DND-41 (cell line): ENCODE data around the gene KCNIP4.

ENCODE experiments used
- ATAC-seq: fragments of 200-7000 bp; cut with Tn5 transposase; 3 replicates; pipeline ENCODE4 v1.9.1; 2021; ENCODE audit warnings: low read depth; ENCODE audit not compliant: insufficient read depth
- DNase-seq: peaks from one replicate; pipeline ENCODE4 v3.0.0-alpha.2; 2020
- H2AFZ ChIP-seq: 2 replicates; pipeline ENCODE4 v1.6.0; 2012; ENCODE audit warnings: low read depth, low read length
- H3K27ac ChIP-seq: 2 replicates; pipeline ENCODE4 v1.5.1; 2012; ENCODE audit warnings: low read length, inconsistent platforms
- H3K27me3 ChIP-seq: fragments of 200-600 bp; sonication (generic); 2 replicates; pipeline ENCODE4 v1.6.0; 2012; ENCODE audit warnings: low read length, mild to moderate bottlenecking, inconsistent platforms; ENCODE audit not compliant: insufficient read depth, poor library complexity
- H3K36me3 ChIP-seq: 2 replicates; pipeline ENCODE4 v1.5.1; 2012; ENCODE audit warnings: low read length, inconsistent platforms; ENCODE audit not compliant: insufficient read depth
- H3K4me1 ChIP-seq: 2 replicates; pipeline ENCODE4 v1.5.1; 2012; ENCODE audit warnings: mild to moderate bottlenecking, low read length; ENCODE audit not compliant: insufficient read depth
- H3K4me2 ChIP-seq: 2 replicates; pipeline ENCODE4 v1.6.0; 2012; ENCODE audit warnings: mild to moderate bottlenecking, moderate library complexity, low read length, inconsistent platforms; ENCODE audit not compliant: insufficient read depth
- H3K4me3 ChIP-seq, 2 experiments: fragments of 200-600 bp in 1 of 2; shearing (Covaris generic) in 1 of 2; 2 replicates each; pipeline ENCODE4 v1.5.1; 2012 to 2016; ENCODE audit warnings: inconsistent platforms in 2 of 2, low read length in 2 of 2, mild to moderate bottlenecking in 2 of 2, low read depth in 1 of 2, moderate library complexity in 1 of 2
- H3K79me2 ChIP-seq: 2 replicates; pipeline ENCODE4 v1.6.0; 2012; ENCODE audit warnings: low read length, inconsistent platforms; ENCODE audit not compliant: insufficient read depth
- H3K9ac ChIP-seq: 2 replicates; pipeline ENCODE4 v1.6.0; 2012; ENCODE audit warnings: low read depth, mild to moderate bottlenecking, inconsistent platforms, low read length, moderate library complexity
- H3K9me3 ChIP-seq: 2 replicates; pipeline ENCODE4 v1.5.1; 2012; ENCODE audit warnings: low read length, moderate library complexity, mild to moderate bottlenecking, inconsistent platforms; ENCODE audit not compliant: insufficient read depth, severe bottlenecking
- H4K20me1 ChIP-seq: 2 replicates; pipeline ENCODE4 v1.6.0; 2012; ENCODE audit warnings: low read length; ENCODE audit not compliant: insufficient read depth
- CTCF ChIP-seq: IDR thresholded peaks from 2 replicates; pipeline ENCODE4 v1.5.1; 2012; ENCODE audit warnings: borderline replicate concordance, low read length, moderate library complexity, mild to moderate bottlenecking; ENCODE audit not compliant: poor library complexity, severe bottlenecking; ENCODE audit errors: extremely low read depth
- EZH2 ChIP-seq: IDR thresholded peaks from 3 replicates; pipeline ENCODE4 v1.6.1; 2012; ENCODE audit warnings: borderline replicate concordance, low read depth, mild to moderate bottlenecking, moderate library complexity, low read length, inconsistent platforms; ENCODE audit not compliant: severe bottlenecking

Gene KCNIP4

DNA sequence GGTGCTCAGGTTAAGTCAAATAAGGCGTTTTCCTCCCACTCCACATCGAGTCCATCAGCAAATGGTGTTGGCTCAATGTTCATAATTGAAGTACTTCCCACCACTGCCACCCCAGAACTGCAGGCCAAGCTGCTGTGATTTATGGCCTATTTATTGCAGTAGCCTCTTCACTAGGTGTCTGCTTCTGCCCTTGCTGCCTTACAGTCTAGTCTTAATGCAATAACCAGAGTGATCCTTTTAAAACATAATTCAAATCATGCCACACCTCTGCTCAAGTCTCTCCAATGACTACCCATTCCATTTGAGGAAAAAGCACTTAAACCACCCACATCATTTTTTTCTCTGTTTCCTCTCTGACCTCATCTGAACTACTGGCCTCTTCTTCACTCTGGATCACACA lies 220.3 kb downstream of the KCNIP4 start:
- no peaks in the 10 kb centered on the region for H3K36me3 ChIP-seq
- no peak overlapping the region for H3K4me2 ChIP-seq
- DNase-seq: no peak
- H3K4me1 ChIP-seq: no peaks in the 10 kb centered on the region
- no peaks in the 10 kb centered on the region for H3K79me2 ChIP-seq
- no peaks in the 10 kb centered on the region for H4K20me1 ChIP-seq
- no peak overlapping the region for H3K27ac ChIP-seq
- no peak overlapping the region for H3K9ac ChIP-seq
- H3K4me3 ChIP-seq: no peak overlapping the region
- no peak for TF ChIP-seq EZH2
- no peak for TF ChIP-seq CTCF
- ATAC-seq: no peak
- H3K9me3 ChIP-seq: no peaks in the 10 kb centered on the region
- no peaks in the 10 kb centered on the region for H3K27me3 ChIP-seq
- H2AFZ ChIP-seq: no peak overlapping the region

DNA sequence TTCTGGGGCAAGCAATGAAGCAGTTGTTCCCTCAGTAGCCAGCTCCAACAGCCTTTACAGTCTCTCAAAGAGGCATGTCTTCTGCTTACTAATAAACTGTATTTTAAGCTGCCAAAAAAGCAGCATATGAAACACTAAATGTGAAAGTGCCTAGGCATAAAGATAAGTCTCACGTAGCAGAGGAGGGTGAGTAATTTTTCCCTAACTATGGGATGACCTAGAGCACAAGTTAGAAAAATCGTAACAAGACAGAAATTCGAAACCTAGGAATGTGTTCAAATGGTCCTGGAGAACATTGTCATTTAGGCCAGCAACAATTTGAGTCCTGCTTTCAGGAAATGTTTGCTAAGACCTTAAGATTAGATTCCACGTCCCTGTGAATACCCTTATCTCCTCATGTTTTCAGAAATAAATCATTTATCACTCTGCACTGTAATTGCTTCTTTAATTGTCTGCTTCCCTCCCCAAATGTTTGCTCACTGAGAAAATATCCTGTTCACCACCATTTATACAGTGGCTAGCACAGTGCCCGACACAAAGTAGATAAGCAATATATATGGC lies 222.2 kb downstream of the KCNIP4 start:
- Histone ChIP-seq H3K4me3 (no peak overlapping the region), H3K9me3 (no peaks in the 10 kb centered on the region), H3K4me2 (no peak overlapping the region), H3K27me3 (no peaks in the 10 kb centered on the region), H4K20me1 (no peaks in the 10 kb centered on the region), H3K9ac (no peak overlapping the region), H2AFZ (no peak overlapping the region), H3K4me1 (no peaks in the 10 kb centered on the region), H3K79me2 (no peaks in the 10 kb centered on the region), H3K27ac (no peak overlapping the region), H3K36me3 (no peaks in the 10 kb centered on the region)
- no peak for TF ChIP-seq EZH2
- TF ChIP-seq CTCF: no peak
- DNase-seq: no peak
- ATAC-seq: no peak

GRCh38 chr4:21722157-21722839 lies 226.3 kb downstream of the KCNIP4 start:
- Histone ChIP-seq H3K4me2 (no peak overlapping the region), H3K27me3 (no peaks in the 10 kb centered on the region), H4K20me1 (no peaks in the 10 kb centered on the region), H3K36me3 (no peaks in the 10 kb centered on the region), H3K9ac (no peak overlapping the region), H3K9me3 (no peaks in the 10 kb centered on the region), H3K4me1 (no peaks in the 10 kb centered on the region), H3K79me2 (no peaks in the 10 kb centered on the region), H3K4me3 (no peak overlapping the region), H3K27ac (no peak overlapping the region), H2AFZ (no peak overlapping the region)
- DNase-seq (no peak), ATAC-seq (no peak)
- TF ChIP-seq EZH2 (no peak), CTCF (no peak)
